NOMO-1 treated with DMSO at 0.1 percent for 48 hours (cell line): ENCODE results near the gene CMTR1.

Experiments
- DNase-seq: peaks from one replicate; lab custom pipeline; 2025; ENCODE audit not compliant: unreplicated experiment; lab: John Stamatoyannopoulos, UW

CMTR1 gene

DNA sequence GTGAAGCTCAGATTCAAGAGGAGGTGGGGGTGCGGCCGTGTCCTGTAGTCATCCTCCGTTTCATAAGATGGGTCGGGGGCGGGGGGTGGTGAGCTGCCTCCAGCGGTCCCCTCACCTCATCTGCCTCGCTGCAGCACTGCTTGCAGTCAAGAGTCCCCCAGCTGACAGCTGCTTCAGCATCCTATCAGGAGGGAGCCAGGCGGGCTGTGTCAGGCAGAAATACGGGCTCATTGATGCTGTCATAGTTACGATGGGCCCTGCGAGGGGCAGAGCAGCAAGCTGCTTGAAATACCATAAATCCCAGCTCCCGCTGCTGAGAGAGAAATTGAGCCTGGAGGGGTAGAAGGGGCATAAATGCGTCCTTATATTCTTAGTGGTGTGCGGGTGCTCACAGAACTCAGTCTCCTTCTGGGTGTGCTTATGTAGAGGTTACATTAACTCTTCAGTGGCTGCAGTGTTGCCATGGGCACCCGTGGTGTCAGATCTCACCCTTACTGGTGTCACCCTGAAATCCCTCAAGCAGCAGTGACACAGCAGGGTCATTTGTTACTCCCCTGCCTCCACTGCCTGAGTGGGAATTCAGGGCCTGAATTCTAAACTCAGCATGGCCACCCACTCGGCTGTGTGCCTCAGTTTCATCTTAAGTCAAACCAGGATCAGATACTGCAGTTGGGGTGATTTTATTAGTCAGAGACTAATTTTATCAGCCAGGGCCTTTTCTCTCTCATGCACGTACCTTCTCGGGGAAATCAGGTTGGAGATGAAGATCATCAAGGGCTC is 44.8 kb downstream of the CMTR1 start:
- DNase-seq: no peak

DNA sequence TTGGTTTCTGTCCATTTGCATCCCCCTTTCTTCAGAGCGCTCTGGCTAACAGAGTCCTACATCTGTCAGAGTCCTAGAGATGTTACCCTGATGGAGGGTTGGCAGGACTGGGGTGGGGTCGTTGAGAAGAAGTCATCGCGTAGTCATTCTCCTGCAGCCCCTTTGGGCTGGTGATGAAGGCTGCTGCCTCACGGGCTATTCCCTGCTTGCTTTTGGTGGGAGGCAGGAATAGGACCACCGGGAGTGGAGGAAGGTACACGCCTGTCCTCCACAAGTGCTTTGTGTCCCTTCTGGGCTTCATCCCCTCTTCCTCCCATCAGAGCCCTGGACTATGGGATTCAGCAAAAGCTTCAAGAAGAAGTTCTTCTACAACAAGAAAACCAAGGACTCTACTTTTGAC is 45.8 kb downstream of the CMTR1 start:
- DNase-seq: no peak

DNA sequence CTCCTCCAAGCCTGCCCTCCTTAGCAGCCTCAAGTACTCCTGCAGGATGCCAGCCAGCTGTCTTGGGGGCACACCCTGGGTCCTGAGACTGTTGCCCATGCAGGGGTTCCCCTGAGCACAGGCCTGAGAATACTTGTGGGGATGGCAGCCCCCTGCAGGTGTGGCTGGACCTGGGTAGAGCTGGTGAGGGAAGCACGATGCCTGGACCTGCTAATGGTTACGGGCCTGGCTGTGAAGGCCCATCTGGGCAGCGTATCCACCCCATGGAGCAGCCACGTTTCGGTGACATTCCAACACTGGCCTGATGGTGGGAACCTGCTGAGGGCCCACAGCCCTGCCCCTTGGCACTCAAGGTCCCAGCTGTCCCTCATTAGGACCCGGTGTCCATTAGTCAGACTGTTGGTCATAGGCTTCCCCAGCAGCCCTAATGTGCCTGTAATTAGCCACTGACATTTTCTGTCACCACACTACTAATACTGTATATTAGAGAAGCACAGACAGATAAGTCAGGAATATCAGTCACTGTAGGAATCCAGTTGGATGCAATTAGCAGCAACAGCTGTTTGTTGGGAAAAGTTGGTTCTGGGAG is 46.3 kb downstream of the CMTR1 start:
- DNase-seq: no peak

DNA sequence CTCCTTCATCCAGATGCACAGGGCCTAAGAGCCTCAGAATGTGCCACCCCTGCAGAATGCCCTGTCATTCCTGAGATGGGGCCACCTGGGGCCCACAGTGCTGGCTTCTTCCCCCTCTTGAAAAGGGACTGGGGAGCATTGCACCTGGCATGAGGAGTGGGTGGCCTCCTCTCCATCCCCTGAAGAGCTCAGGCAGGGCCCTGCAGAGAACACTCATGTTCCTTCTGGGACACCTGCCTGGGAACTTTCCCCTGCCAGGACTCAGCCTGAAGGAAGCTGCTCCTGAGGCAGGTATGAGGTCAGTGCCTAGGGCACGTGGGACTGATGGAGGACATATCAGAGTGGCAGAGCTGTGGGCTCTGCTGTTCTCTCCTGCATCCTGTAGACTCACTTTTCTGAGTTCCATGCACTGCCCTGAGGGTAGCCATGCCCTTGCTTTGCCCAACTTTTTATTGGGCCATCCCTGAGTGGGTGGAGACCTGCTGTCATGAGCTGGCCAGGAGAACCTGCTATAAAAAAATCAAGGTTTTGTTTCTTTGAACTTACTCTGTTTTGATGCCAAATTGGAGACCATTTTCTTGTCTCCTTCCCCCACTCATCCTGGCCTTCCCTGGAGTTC is 47.2 kb downstream of the CMTR1 start:
- DNase-seq: no peak

DNA sequence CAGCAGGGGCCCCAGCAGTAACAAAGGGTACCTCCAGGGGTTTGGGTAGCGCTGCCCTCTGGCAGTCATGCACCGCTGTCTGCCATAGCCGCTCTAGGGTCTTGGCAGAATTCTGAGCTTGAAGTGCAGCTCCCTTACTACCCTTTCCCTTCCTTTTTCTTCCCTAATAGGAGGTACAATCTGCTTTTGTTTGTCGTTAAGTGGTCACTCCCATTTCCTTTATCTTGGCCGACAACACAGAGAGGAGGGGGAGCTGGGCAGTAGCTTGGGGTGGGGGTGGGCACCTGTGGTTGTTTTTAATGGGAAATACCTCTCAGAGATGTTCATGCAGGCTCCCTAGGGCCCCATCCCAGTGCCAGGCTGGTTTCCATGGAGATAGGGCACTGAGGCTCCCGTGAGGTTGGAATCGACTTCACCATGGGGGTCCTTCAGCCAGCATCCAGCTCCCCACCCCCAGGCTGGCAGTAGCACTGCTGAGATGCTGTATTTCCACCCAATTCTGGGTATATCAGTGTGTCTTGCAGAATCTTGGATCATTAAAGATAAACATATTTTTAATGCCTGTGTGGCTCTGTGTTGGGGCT is 48.0 kb downstream of the CMTR1 start:
- DNase-seq: no peak

DNA sequence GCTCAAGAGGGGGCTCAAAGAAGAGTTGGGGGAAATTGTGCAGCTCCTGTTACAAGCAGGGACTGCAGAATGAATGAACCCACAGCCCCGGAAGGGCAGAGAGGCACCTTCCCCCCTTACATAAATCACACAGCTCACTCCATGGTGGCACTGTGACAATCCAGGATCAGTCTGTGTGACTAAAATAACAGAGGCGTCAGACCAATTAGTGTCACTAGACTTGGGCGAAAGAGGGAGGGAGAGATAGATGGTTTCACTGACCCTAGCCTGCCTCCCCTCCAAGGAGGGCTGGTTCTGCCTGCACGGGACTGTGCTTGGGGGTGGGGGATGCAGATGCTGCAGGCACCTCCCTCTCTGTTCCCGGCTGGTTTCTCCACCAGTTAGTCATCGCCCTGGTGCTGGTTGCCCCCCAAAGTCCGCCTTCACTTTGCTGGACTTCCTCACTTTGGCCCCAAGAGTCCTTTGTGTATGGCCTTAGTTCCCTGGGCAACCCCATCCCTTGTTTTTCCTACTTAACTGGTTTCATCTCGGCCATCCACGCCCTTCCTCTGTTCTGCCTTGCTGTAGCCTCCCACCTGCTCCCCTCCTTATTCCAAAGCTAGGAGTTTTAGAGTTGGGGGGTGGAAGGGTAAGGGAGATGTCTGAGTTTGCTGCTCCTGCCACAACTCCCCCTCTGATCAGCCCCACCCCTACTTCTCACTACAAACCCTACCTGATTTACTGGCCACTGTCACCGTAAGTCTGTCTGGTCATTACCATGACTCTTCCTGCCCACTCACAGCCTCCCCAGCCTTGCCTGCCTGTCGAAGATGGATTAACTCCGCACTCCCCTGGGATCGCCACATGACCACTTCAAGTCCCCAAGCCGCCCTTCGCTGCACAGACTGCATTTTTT is 48.9 kb downstream of the CMTR1 start:
- DNase-seq: no peak

DNA sequence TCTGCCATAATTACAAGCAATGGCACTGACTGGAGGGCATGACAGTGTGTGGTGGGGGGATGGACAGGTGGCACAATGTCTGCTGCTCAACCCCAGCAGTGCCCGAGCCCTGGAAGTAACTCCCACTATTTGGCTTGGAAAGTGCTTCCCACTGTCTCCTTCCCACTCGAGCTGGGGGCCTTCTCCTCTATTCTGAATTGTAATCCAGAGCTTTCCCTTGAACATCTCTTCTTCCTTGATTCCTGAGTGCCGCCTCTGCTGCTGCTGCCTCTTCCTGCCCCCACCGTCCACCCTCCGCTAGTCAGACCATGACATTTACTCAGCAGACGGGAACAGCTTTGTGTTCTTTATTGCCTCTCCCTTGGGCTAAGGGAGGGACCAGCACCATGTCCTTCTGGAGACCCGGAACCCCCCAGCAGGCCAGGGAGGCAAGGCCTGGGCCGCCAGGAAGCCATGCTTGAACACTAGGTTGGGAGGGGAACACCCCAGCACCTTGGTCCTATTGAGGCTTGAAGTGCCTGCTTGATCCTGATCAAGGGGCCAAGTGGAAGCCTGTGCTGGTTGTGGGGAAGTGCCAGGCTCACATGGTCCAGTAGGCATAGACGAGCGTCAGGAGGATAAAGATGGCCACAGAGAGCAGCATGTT is 49.7 kb downstream of the CMTR1 start:
- no peak for DNase-seq

DNA sequence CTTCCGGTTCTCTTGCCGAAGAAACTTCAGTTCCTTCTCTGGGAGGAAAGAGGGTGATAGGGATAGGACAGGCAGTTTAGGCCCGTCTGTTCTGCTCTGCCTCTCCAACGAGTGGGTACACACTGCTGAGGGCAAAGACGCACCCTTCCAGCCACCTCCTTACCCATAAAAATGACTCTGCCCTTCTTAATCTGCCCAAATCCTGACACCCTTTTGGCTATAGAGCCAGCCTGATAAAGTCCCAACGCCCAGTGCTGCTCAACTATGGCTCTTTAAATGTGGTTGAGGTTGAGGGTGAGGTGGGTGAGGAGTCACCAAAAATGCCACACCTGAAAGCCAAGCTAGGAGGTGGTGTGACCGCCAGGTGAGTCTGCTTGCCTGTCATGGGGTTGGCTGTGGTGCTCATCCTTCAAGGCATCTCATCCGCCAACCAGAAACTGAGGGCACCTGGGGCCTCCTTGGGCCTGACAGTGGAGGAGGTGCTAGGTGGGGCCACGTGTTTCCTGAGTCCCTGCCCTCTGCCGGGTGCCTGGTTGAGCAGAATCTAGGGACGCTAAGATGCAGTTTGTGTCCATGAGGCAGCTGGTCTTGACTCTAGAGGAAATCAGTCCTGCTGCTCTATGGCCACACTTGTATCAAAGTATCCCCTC is 50.4 kb downstream of the CMTR1 start:
- DNase-seq: no peak

DNA sequence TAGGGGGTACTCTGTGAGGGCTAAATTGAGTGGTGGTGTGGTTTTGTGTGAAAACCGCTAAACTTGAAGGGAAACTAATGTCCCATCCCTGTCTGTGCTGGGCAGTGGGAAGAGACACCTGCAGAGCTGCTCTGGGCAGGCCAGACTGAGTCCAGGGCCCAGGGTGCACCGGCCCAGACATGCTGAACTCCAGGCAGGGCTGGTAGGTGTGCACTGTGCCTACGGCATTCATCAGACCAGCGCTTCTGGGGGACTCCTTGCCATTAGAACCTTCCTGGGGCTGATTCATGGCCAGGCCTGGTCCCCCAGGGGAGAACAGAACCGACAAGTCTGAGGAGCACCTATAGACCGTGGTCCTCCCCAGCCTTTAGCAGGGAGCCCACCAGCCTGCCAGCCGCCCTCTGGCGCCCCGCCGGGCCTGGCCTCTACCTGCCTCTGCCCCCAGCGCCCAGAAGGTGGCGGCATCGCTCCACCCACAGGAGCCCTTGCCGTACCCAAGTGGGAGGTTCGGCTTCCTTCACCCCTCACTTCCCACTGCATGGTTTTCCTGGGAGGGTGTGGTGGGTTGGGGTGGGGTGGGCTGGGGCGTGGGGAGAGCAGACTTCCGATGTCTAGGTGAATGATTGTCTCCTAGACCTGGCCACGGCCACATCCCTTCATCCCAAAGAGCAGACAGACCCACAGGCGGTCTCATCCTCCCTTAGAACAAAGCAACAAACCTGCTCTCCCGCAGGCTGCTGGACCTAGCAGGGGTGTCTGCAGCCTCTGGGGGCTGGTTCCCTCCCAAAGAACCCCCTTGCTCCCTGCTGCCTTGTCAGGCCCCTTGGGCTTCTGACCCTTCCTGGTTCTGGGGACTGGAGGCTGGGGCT is 51.1 kb downstream of the CMTR1 start:
- DNase-seq: peak; percentile 3

DNA sequence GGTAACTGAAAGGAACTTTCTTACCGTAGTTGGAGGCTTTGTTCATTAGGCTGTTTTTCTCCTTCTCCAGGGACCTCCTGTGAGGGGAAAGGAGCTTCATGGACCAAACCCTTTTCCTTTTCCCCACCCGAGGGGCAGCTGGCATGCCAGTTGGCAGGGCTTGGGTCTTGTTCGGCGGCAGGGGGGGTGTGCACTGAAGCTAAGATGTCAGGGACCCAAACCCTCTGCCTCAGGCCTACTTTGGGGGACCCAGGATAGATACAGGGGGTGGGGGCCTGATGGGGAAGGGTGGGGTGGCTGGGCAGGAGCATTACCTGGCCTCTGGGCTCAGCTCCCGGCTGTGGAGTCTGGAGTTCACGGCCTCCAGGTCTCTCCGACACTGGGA is 51.8 kb downstream of the CMTR1 start:
- DNase-seq: no peak

DNA sequence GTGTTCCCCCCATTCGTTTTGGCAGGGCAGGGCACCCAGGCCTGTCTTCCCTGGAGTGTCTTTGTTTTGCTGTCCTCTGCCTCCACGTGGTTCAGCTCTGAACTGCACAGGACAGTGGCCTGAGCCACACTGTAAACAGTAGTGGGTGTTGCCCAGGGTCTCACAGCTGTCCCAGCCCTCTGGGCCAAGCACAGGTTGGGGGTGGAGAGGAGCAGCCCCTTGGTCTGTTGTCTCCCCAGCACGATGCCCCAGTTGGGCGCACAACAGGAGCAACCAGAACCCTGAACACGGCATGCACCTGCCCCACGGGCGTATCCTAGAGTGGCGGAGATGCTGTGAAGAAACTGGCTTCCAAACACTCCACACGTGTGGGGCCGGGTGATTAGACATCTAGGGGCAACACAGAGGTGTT is 52.3 kb downstream of the CMTR1 start:
- DNase-seq: no peak

DNA sequence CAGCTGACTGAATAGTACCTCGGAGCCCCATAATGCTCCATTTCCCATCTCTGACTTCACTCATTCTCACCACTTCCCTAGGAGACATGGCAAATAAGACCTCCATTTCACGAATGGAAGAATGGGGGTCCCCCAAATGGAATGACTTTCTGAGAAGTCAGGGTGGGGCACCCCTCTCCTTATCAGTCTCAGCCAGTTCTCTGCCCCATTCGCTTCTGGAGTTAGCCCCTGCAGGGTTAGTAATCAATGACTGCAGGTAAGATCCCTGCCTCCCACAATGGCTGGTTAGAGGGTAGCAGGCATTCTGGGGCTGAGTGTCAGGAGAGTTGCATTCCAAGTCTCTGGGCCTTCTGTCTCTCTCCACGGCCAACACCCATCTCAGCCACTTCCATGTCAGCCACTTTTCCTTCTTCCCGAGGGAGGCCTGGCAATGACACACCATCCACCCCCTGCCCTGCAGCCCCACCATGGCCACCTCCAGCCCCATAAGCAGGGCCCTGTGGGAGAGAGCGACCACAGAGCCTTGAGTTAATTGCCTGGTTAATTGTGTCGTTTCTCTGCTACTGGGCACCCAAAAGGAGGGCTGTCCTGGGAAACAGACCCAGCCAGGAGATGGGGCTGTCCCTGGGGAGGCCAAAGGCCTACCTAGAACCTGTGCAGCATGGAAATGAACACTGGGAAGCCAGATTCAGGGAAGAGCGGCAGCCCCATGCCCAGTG is 53.3 kb downstream of the CMTR1 start:
- no peak for DNase-seq

DNA sequence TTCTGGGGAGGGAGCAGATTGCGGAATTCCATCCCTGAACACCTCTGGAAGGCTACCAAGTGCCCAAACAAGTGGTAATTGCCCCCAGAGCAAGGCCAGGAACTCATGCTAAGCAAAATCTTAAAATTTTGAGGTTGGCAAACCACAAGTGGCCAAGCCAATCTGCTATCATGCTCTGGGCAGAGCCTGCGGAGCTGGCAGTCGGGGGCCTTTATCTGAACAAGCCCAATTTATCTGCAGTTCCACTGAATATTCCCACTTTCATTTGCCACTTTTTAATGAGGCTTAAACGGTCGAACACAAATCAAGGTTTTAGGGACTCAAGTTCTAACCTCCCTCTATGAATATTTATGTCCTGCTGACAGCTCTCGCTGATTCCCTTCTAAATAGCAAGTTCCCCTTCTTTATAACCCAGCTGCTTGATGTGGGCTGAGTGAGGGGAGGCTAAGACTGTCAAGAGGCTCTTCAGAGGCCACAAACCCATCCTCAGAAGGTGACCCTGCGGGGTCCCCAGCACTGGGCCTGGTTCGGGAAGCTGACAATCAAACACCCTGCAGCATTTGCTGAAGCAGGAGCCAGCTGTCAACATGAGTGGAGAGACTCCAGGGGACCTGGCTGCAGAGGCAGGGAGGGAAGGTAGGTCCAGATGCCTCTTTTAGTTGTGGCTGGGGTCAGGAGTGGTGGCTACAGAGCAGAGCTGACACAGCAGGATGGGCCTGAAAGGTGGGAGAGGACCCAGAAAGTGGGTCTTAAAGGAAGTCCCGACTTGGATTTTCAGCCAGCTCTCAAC is 54.8 kb downstream of the CMTR1 start:
- DNase-seq: no peak

DNA sequence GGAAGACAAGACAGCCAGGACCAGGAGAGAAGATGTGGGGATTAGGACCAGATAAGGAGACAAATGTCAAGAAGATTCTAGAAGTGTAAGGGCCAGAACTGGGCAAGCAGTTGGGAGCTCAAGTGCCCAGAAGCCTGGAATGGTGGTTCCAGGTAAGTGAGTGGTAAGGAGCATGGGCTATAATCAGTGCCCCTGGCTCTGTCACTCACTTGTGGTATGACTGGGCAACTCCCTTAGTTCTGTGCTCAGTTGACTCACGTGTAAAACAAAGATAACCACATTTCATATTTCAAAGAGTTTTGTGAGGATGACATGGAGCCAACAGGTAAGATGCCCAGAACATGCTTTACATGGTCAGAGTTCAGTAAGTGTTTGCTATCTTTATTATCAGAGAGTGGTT is 55.5 kb downstream of the CMTR1 start:
- DNase-seq: no peak

DNA sequence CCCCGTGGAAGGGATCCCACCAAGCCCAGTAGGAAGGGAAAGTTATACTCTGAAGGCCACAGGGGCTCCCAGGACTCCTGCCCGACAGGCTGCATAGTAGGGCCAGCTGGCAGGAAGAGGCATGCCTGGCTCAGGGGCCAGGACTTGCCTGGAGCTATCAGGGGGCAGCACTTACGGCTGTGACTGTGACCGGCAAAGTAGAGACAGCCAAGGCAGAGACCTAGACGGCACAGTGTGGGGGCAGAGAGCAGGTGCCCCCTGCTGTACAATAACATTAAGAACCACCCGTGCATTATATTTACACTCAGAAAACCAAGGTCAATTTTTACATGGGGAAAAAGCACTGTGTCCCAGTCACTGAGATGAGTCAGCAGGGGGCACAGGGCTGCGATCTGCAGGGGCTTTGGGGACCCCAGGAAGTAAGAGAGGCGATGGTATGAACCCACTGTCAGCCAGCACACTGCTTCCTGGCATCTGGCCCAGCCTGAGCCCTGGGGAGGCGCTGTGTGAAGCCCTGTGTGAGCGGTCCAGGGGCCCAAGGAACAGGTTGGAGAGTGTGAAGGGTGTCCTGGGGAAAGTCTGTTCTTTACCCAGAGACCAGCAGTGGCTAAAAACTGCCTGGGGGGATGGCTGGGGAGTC is 56.8 kb downstream of the CMTR1 start:
- no peak for DNase-seq

DNA sequence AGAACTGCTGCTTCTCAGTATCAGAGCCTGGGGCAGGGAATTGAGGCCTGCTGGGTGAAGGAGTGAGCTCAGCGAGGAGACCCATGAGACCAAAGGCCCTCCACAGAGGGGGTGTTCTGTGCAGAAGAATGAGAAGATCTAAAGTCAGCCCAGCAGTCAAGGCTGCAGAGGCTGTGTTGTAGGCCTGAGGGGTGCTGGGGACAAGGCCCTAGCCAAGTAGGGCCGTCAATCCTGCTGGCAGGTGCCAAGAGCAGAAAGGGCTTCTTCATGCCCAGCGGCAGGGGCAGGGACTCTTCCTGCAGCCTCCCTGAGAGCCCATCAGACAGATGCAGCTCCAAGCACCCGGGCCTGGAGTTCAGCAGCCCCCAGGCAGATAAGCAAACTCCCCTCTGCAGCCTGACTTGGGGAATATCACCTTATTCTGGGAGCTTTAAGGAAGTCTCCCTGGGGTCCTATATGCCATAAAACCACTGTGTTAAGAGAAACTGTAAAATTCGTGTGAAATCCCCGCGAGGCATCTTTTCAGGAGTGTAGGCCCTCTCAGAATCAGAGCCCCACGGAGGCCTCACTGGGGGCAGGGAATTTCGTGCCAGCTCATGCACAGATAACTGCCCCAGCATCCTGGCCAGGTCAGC is 57.6 kb downstream of the CMTR1 start:
- no peak for DNase-seq
